GM12873 (cell line): Measurements from ENCODE around the gene ZBTB12.

Experiments
- CTCF ChIP-seq: IDR thresholded peaks from 2 replicates; pipeline ENCODE4 v1.5.1; 2012; ENCODE audit warnings: low read depth, mild to moderate bottlenecking, moderate library complexity, low read length, control low read depth; ENCODE audit not compliant: insufficient read depth; ENCODE audit errors: missing control alignments

ZBTB12 gene

GRCh38 chr6:31859923-31860322, 42.0 kb downstream of the ZBTB12 start:
- TF ChIP-seq CTCF = no peak

- TF ChIP-seq CTCF = no peak
Observed at GRCh38 chr6:31858707-31859106, 43.2 kb downstream of the ZBTB12 start.

- TF ChIP-seq CTCF = no peak
Observed at GRCh38 chr6:31851485-31851832, 50.4 kb downstream of the ZBTB12 start.

- TF ChIP-seq CTCF = no peak
Observed at GRCh38 chr6:31850765-31851484, 51.0 kb downstream of the ZBTB12 start.
